WTC11 (cell line): ENCODE data around the gene RPS16. TPM values are rescaled to one million over a fixed set of nuclear protein-coding genes. Genes with fewer than 3 reads are reported as not detected.

Experiments used
- ATAC-seq: fragments of 200-7000 bp; cut with Tn5 transposase; 2 replicates; pipeline ENCODE4 v1.10.0; 2021; ENCODE audit warnings: mild to moderate bottlenecking, moderate library complexity
- CTCF ChIA-PET: fragments of 300-600 bp; sonication (Branson Sonifier 250); formaldehyde crosslinking; loops from one replicate; lab custom pipeline; 2021; ENCODE audit warnings: antibody characterized with exemption; lab: Charles Lee
- POLR2A ChIA-PET: fragments of 350-600 bp; sonication (Branson Sonifier 250); formaldehyde crosslinking; loops from one replicate; lab custom pipeline; 2021; ENCODE audit warnings: antibody characterized with exemption; lab: Charles Lee
- DNase-seq: peaks from one replicate; pipeline ENCODE4 v3.0.0; 2021; ENCODE audit warnings: low spot score
- H3K27ac Mint-ChIP-seq: 2 replicates; pipeline ENCODE4 v1.8.0; 2021; ENCODE audit warnings: mixed read lengths
- H3K27me3 Mint-ChIP-seq: 2 replicates; pipeline ENCODE4 v1.8.0; 2021; ENCODE audit warnings: low read depth, mild to moderate bottlenecking, moderate library complexity, mixed read lengths
- H3K36me3 Mint-ChIP-seq: 2 replicates; pipeline ENCODE4 v1.8.0; 2021; ENCODE audit warnings: mixed read lengths
- H3K4me1 Mint-ChIP-seq: 2 replicates; pipeline ENCODE4 v1.8.0; 2022; ENCODE audit warnings: mixed read lengths
- H3K4me3 Mint-ChIP-seq: 2 replicates; pipeline ENCODE4 v1.8.0; 2021; ENCODE audit warnings: mild to moderate bottlenecking, moderate library complexity, mixed read lengths
- H3K9me3 Mint-ChIP-seq: 2 replicates; pipeline ENCODE4 v1.8.0; 2021; ENCODE audit warnings: mixed read lengths
- AFF4 ChIP-seq: sonication (generic); formaldehyde crosslinking; IDR thresholded peaks from 2 replicates; pipeline ENCODE4 v1.8.1; 2023; ENCODE audit warnings: mild to moderate bottlenecking, missing genetic modification reagents, borderline replicate concordance
- CBFB ChIP-seq: sonication (generic); formaldehyde crosslinking; IDR thresholded peaks from 2 replicates; pipeline ENCODE4 v1.8.1; 2022; ENCODE audit warnings: mild to moderate bottlenecking, low read depth, missing genetic modification reagents
- CDX4 ChIP-seq: fragments of 250-450 bp; sonication (Bioruptor Pico); IDR thresholded peaks from 2 replicates; pipeline ENCODE4 v1.9.0; 2021; ENCODE audit warnings: moderate library complexity, mild to moderate bottlenecking, inconsistent platforms, borderline replicate concordance
- EMX1 ChIP-seq: fragments of 250-450 bp; sonication (Bioruptor Pico); IDR thresholded peaks from 2 replicates; pipeline ENCODE4 v1.8.0; 2021; ENCODE audit warnings: mild to moderate bottlenecking
- ESRRA ChIP-seq: sonication (generic); formaldehyde crosslinking; IDR thresholded peaks from 2 replicates; pipeline ENCODE4 v1.8.1; 2022; ENCODE audit warnings: mild to moderate bottlenecking, missing genetic modification reagents, borderline replicate concordance
- ETV6 ChIP-seq: sonication (generic); formaldehyde crosslinking; IDR thresholded peaks from 2 replicates; pipeline ENCODE4 v1.8.1; 2022; ENCODE audit warnings: mild to moderate bottlenecking, missing genetic modification reagents
- FOXJ3 ChIP-seq: sonication (generic); formaldehyde crosslinking; IDR thresholded peaks from 2 replicates; pipeline ENCODE4 v1.9.0; 2021; ENCODE audit warnings: missing genetic modification reagents, mild to moderate bottlenecking, borderline replicate concordance
- FOXK1 ChIP-seq: sonication (generic); formaldehyde crosslinking; IDR thresholded peaks from 2 replicates; pipeline ENCODE4 v1.8.0; 2022; ENCODE audit warnings: mild to moderate bottlenecking, moderate library complexity, missing genetic modification reagents
- FOXP1 ChIP-seq: sonication (generic); formaldehyde crosslinking; IDR thresholded peaks from 2 replicates; pipeline ENCODE4 v1.8.0; 2022; ENCODE audit warnings: missing genetic modification reagents, mild to moderate bottlenecking, moderate library complexity, borderline replicate concordance
- GRHL2 ChIP-seq: fragments of 250-450 bp; sonication (Bioruptor Pico); IDR thresholded peaks from 2 replicates; pipeline ENCODE4 v1.8.0; 2022; ENCODE audit warnings: mild to moderate bottlenecking, moderate library complexity; ENCODE audit not compliant: insufficient replicate concordance, severe bottlenecking
- HMGXB4 ChIP-seq: sonication (generic); formaldehyde crosslinking; IDR thresholded peaks from 2 replicates; pipeline ENCODE4 v1.8.1; 2023; ENCODE audit warnings: mild to moderate bottlenecking, moderate library complexity, missing genetic modification reagents
- IRF1 ChIP-seq: sonication (generic); formaldehyde crosslinking; IDR thresholded peaks from 2 replicates; pipeline ENCODE4 v1.8.0; 2023; ENCODE audit warnings: missing genetic modification reagents
- MAX ChIP-seq: sonication (generic); formaldehyde crosslinking; IDR thresholded peaks from 2 replicates; pipeline ENCODE4 v1.8.0; 2022; ENCODE audit warnings: mild to moderate bottlenecking, missing genetic modification reagents
- MXD4 ChIP-seq: fragments of 250-450 bp; sonication (Bioruptor Pico); IDR thresholded peaks from 2 replicates; pipeline ENCODE4 v1.8.0; 2021; ENCODE audit warnings: mild to moderate bottlenecking, moderate library complexity, borderline replicate concordance
- MYBL2 ChIP-seq: sonication (generic); formaldehyde crosslinking; IDR thresholded peaks from 2 replicates; pipeline ENCODE4 v1.8.1; 2023; ENCODE audit warnings: mild to moderate bottlenecking, moderate library complexity, missing genetic modification reagents
- NFE2L1 ChIP-seq: sonication (generic); formaldehyde crosslinking; IDR thresholded peaks from 2 replicates; pipeline ENCODE4 v1.8.1; 2023; ENCODE audit warnings: missing genetic modification reagents
- NR3C1 ChIP-seq: sonication (generic); formaldehyde crosslinking; conservative IDR thresholded peaks from 2 replicates; pipeline ENCODE4 v1.8.1; 2023; ENCODE audit warnings: low read depth, mild to moderate bottlenecking, missing genetic modification reagents
- OVOL2 ChIP-seq: fragments of 250-450 bp; sonication (Bioruptor Pico); IDR thresholded peaks from 2 replicates; pipeline ENCODE4 v1.9.0; 2021; ENCODE audit warnings: mild to moderate bottlenecking, borderline replicate concordance
- PRRX2 ChIP-seq: fragments of 250-450 bp; sonication (Bioruptor Pico); IDR thresholded peaks from 2 replicates; pipeline ENCODE4 v1.8.0; 2021; ENCODE audit warnings: mild to moderate bottlenecking
- STAT6 ChIP-seq: sonication (generic); formaldehyde crosslinking; conservative IDR thresholded peaks from 2 replicates; pipeline ENCODE4 v1.8.1; 2023; ENCODE audit warnings: mild to moderate bottlenecking, low read depth, missing genetic modification reagents, moderate library complexity
- USF2 ChIP-seq: sonication (generic); formaldehyde crosslinking; IDR thresholded peaks from 2 replicates; pipeline ENCODE4 v1.8.1; 2023; ENCODE audit warnings: mild to moderate bottlenecking, missing genetic modification reagents, moderate library complexity
- ZNF121 ChIP-seq: sonication (generic); formaldehyde crosslinking; IDR thresholded peaks from 2 replicates; pipeline ENCODE4 v1.8.0; 2023; ENCODE audit warnings: missing genetic modification reagents
- ZNF138 ChIP-seq: sonication (generic); formaldehyde crosslinking; conservative IDR thresholded peaks from 2 replicates; pipeline ENCODE4 v1.8.1; 2022; ENCODE audit warnings: mild to moderate bottlenecking, moderate library complexity, missing genetic modification reagents
- ZNF232 ChIP-seq: sonication (generic); formaldehyde crosslinking; IDR thresholded peaks from 2 replicates; pipeline ENCODE4 v1.8.0; 2022; ENCODE audit warnings: mild to moderate bottlenecking, missing genetic modification reagents
- ZNF263 ChIP-seq: sonication (generic); formaldehyde crosslinking; IDR thresholded peaks from 2 replicates; pipeline ENCODE4 v1.8.1; 2022; ENCODE audit warnings: low read depth, mild to moderate bottlenecking, moderate library complexity, missing genetic modification reagents
- ZNF396 ChIP-seq: fragments of 250-450 bp; sonication (Bioruptor Pico); IDR thresholded peaks from 2 replicates; pipeline ENCODE4 v1.8.0; 2021; ENCODE audit warnings: mild to moderate bottlenecking, moderate library complexity, borderline replicate concordance
- ZNF671 ChIP-seq: fragments of 250-450 bp; sonication (Bioruptor Pico); IDR thresholded peaks from 2 replicates; pipeline ENCODE4 v1.8.0; 2021; ENCODE audit warnings: mild to moderate bottlenecking
- total RNA-seq: library from RNA; stranded (reverse); gene quantifications from 3 replicates; pipeline ENCODE4 v1.2.3, GENCODE V29; 2021

The RPS16 gene
- total RNA-seq, 1 experiment from 2014 or later = 2,962 TPM

- TF ChIP-seq ZNF671 (CRISPR knock-in tag) (no peak), FOXP1 (CRISPR knock-in tag) (peak; percentile 59; the same call in 1 of the 2 replicates), FOXK1 (CRISPR knock-in tag) (peak; percentile 93), CDX4 (no peak), GRHL2 (CRISPR knock-in tag) (no peak), ZNF263 (CRISPR knock-in tag) (no peak), ZNF121 (CRISPR knock-in tag) (no peak), EMX1 (CRISPR knock-in tag) (no peak; the same call in 1 of the 2 replicates), ETV6 (CRISPR knock-in tag) (peak; percentile 92), ZNF138 (CRISPR knock-in tag) (no peak), FOXJ3 (CRISPR knock-in tag) (no peak), MYBL2 (no peak), ZNF396 (CRISPR knock-in tag) (no peak), ESRRA (peak; percentile 91), ZNF232 (CRISPR knock-in tag) (no peak), IRF1 (CRISPR knock-in tag) (no peak), CBFB (peak; percentile 94), MXD4 (CRISPR knock-in tag) (no peak), NR3C1 (no peak), NFE2L1 (0 out of 2 replicates have a peak, but pooled peaks have one; percentile 7), OVOL2 (CRISPR knock-in tag) (no peak), AFF4 (no peak; the same call in 1 of the 2 replicates)
Measured at GRCh38 chr19:39435499-39436349, at the start of gene RPS16 (continued).

GRCh38 chr19:39483141-39483540 lies 47.4 kb upstream of the RPS16 start:
- H3K36me3 Mint-ChIP-seq = peaks cover 32% of the 10 kb centered on the region
- DNase-seq (no peak), ATAC-seq (no peak)
- H3K27me3 Mint-ChIP-seq = no peaks in the 10 kb centered on the region
- H3K27ac Mint-ChIP-seq = no peak overlapping the region; the same call in 1 of the 2 replicates
- H3K9me3 Mint-ChIP-seq = no peaks in the 10 kb centered on the region
- POLR2A ChIA-PET = no interaction called here
- peak overlapping the region; percentile 20; the same call in 1 of the 2 replicates for H3K4me3 Mint-ChIP-seq
- CTCF ChIA-PET = no interaction called here
- H3K4me1 Mint-ChIP-seq = peaks cover 18% of the 10 kb centered on the region
- TF ChIP-seq PRRX2 (CRISPR knock-in tag) (no peak), MAX (CRISPR knock-in tag) (no peak), STAT6 (no peak), HMGXB4 (no peak), ZNF263 (CRISPR knock-in tag) (no peak), ZNF232 (CRISPR knock-in tag) (no peak), USF2 (CRISPR knock-in tag) (no peak)
